Measurements from ENCODE around the gene TSEN34. TPM values are rescaled to one million over a fixed set of nuclear protein-coding genes. Genes with fewer than 3 reads are reported as not detected.

Gene TSEN34
- total RNA-seq, 1 experiment from 2014 or later: 32.0 TPM

DNA sequence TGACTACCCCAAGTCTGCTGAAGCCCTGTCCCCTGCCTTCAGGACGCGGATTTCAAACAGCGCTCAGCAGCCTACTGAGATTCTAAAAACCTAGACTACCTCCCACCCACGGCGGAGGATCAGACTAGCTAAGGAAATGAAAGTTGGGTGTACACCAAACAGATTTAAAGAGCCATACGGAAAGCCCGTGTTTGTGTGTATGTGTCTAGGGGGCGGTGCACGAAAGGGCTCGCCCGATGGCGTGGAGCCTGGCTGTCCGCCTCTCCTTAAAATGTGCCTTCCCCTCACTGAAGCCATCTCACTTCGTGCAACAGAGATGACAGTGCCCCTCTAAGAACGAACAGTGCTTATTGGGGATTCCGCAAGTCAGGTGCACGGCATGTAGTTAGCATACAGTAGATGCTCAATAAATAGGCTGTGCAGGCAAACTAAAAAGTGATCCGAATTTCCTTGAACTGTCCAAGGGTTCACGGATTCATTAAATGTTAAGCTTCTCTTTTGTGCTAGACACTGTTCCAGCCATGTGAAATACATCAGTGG is 32.2 kb upstream of the TSEN34 start (continued):
- TF ChIP-seq, protein P1, sequence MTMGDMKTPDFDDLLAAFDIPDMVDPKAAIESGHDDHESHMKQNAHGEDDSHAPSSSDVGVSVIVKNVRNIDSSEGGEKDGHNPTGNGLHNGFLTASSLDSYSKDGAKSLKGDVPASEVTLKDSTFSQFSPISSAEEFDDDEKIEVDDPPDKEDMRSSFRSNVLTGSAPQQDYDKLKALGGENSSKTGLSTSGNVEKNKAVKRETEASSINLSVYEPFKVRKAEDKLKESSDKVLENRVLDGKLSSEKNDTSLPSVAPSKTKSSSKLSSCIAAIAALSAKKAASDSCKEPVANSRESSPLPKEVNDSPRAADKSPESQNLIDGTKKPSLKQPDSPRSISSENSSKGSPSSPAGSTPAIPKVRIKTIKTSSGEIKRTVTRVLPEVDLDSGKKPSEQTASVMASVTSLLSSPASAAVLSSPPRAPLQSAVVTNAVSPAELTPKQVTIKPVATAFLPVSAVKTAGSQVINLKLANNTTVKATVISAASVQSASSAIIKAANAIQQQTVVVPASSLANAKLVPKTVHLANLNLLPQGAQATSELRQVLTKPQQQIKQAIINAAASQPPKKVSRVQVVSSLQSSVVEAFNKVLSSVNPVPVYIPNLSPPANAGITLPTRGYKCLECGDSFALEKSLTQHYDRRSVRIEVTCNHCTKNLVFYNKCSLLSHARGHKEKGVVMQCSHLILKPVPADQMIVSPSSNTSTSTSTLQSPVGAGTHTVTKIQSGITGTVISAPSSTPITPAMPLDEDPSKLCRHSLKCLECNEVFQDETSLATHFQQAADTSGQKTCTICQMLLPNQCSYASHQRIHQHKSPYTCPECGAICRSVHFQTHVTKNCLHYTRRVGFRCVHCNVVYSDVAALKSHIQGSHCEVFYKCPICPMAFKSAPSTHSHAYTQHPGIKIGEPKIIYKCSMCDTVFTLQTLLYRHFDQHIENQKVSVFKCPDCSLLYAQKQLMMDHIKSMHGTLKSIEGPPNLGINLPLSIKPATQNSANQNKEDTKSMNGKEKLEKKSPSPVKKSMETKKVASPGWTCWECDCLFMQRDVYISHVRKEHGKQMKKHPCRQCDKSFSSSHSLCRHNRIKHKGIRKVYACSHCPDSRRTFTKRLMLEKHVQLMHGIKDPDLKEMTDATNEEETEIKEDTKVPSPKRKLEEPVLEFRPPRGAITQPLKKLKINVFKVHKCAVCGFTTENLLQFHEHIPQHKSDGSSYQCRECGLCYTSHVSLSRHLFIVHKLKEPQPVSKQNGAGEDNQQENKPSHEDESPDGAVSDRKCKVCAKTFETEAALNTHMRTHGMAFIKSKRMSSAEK (CRISPR knock-in tag; IDR thresholded peaks at IDR 0.05; ENCODE audit: borderline replicate concordance): no peak
- TF ChIP-seq, protein P2, sequence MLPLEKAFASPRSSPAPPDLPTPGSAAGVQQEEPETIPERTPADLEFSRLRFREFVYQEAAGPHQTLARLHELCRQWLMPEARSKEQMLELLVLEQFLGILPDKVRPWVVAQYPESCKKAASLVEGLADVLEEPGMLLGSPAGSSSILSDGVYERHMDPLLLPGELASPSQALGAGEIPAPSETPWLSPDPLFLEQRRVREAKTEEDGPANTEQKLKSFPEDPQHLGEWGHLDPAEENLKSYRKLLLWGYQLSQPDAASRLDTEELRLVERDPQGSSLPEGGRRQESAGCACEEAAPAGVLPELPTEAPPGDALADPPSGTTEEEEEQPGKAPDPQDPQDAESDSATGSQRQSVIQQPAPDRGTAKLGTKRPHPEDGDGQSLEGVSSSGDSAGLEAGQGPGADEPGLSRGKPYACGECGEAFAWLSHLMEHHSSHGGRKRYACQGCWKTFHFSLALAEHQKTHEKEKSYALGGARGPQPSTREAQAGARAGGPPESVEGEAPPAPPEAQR (CRISPR knock-in tag; IDR thresholded peaks at IDR 0.05): no peak
- TF ChIP-seq ZNF671 (CRISPR knock-in tag; IDR thresholded peaks at IDR 0.05) (no peak), NFATC4 (CRISPR knock-in tag; IDR thresholded peaks at IDR 0.05) (no peak), FOXK1 (CRISPR knock-in tag; IDR thresholded peaks at IDR 0.05) (no peak), CREM (CRISPR knock-in tag; IDR thresholded peaks at IDR 0.05) (no peak)
- TF ChIP-seq, protein P3, sequence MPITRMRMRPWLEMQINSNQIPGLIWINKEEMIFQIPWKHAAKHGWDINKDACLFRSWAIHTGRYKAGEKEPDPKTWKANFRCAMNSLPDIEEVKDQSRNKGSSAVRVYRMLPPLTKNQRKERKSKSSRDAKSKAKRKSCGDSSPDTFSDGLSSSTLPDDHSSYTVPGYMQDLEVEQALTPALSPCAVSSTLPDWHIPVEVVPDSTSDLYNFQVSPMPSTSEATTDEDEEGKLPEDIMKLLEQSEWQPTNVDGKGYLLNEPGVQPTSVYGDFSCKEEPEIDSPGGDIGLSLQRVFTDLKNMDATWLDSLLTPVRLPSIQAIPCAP (CRISPR knock-in tag; IDR thresholded peaks at IDR 0.05): no peak
- TF ChIP-seq, protein P4, sequence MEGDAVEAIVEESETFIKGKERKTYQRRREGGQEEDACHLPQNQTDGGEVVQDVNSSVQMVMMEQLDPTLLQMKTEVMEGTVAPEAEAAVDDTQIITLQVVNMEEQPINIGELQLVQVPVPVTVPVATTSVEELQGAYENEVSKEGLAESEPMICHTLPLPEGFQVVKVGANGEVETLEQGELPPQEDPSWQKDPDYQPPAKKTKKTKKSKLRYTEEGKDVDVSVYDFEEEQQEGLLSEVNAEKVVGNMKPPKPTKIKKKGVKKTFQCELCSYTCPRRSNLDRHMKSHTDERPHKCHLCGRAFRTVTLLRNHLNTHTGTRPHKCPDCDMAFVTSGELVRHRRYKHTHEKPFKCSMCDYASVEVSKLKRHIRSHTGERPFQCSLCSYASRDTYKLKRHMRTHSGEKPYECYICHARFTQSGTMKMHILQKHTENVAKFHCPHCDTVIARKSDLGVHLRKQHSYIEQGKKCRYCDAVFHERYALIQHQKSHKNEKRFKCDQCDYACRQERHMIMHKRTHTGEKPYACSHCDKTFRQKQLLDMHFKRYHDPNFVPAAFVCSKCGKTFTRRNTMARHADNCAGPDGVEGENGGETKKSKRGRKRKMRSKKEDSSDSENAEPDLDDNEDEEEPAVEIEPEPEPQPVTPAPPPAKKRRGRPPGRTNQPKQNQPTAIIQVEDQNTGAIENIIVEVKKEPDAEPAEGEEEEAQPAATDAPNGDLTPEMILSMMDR (IDR thresholded peaks at IDR 0.05): no peak

DNA sequence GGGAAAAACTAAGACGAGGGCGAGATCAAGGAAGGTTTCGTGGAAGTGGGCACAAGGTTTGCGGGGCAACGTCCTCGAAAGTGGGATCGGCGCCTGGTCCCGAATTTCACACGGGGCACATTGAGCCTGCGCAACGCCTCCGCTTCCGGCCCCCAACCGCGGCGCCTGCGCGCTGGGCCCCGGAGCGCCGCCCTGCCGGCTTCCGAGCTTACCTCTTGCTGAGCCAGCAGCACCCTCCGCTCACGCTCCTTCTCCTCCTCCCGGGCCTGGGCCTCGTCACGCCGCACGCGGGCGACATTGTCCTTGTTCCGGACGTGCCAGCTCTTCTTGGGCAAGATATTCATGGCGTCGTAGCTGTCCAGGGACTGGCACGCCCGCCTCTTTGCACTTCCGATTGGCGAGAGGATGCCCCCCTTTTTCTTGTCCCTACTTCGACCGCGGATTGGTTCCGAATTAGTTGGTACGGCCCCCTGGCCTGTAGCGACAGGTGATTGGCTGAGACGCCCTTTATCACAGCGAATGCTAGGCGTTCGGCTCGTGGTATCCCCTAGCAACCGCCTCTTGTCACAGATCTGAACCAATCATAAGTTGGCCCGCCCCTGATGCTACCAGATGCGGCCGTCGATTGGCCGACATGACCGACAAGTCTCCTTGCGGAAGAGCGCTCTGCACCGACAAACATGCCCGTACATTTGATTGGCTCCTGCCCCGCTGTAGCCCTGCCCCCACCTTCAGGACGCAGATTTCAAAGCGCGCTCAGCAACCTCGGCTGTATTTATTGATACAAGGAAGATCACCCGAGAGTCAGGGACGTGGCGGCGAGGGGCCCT is 31.5 kb upstream of the TSEN34 start, which contains the start of gene LENG1:
Gene LENG1, minus strand, starts transcription at position 370 of the 830 bp plus-strand sequence. Its CDS starts 26 bp downstream, at position 344.
- Mint-ChIP-seq H3K27me3 (ENCODE audit: low read depth) (peaks cover 24% of the 10 kb centered on the region), H3K4me1 (peaks cover 35% of the 10 kb centered on the region), H3K9me3 (no peaks in the 10 kb centered on the region), H3K27ac (peak within 1 kb of the TSS; percentile 99), H3K4me3 (peak within 1 kb of the TSS; percentile 100), H3K36me3 (peaks cover 20% of the 10 kb centered on the region)
- CTCF ChIA-PET: interaction anchor here (0.8 to 1.9 kb wide), 7 partner anchors 14 to 247 kb away, joined by 3 to 6 read pairs (median 5); partner anchors contain the start of gene MBOAT7
- DNase-seq (ENCODE audit: low spot score) (peak; percentile 99), ATAC-seq (peak; percentile 80)
- POLR2A ChIA-PET: interaction anchor here (1.0 to 2.2 kb wide), 5 partner anchors 10 to 252 kb away, joined by 3 to 10 read pairs (median 3); partner anchors contain the start of genes CNOT3 and TSEN34
- TF ChIP-seq, protein P5, sequence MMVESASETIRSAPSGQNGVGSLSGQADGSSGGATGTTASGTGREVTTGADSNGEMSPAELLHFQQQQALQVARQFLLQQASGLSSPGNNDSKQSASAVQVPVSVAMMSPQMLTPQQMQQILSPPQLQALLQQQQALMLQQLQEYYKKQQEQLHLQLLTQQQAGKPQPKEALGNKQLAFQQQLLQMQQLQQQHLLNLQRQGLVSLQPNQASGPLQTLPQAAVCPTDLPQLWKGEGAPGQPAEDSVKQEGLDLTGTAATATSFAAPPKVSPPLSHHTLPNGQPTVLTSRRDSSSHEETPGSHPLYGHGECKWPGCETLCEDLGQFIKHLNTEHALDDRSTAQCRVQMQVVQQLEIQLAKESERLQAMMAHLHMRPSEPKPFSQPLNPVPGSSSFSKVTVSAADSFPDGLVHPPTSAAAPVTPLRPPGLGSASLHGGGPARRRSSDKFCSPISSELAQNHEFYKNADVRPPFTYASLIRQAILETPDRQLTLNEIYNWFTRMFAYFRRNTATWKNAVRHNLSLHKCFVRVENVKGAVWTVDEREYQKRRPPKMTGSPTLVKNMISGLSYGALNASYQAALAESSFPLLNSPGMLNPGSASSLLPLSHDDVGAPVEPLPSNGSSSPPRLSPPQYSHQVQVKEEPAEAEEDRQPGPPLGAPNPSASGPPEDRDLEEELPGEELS (CRISPR knock-in tag; IDR thresholded peaks at IDR 0.05): peak; percentile 50
- TF ChIP-seq, protein P6, sequence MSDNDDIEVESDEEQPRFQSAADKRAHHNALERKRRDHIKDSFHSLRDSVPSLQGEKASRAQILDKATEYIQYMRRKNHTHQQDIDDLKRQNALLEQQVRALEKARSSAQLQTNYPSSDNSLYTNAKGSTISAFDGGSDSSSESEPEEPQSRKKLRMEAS (CRISPR knock-in tag; IDR thresholded peaks at IDR 0.05): peak; percentile 84; the same call in 1 of the 2 replicates
- TF ChIP-seq GABPB1 (CRISPR knock-in tag; IDR thresholded peaks at IDR 0.05): peak; percentile 65; the same call in 1 of the 2 replicates
- TF ChIP-seq NFYB (CRISPR knock-in tag; conservative IDR thresholded peaks at IDR 0.05; ENCODE audit: low read depth): peak; percentile 98
- TF ChIP-seq, protein P7, sequence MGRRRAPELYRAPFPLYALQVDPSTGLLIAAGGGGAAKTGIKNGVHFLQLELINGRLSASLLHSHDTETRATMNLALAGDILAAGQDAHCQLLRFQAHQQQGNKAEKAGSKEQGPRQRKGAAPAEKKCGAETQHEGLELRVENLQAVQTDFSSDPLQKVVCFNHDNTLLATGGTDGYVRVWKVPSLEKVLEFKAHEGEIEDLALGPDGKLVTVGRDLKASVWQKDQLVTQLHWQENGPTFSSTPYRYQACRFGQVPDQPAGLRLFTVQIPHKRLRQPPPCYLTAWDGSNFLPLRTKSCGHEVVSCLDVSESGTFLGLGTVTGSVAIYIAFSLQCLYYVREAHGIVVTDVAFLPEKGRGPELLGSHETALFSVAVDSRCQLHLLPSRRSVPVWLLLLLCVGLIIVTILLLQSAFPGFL (CRISPR knock-in tag; IDR thresholded peaks at IDR 0.05; ENCODE audit: borderline replicate concordance): peak; percentile 31; the same call in 1 of the 2 replicates
- TF ChIP-seq, protein P8, sequence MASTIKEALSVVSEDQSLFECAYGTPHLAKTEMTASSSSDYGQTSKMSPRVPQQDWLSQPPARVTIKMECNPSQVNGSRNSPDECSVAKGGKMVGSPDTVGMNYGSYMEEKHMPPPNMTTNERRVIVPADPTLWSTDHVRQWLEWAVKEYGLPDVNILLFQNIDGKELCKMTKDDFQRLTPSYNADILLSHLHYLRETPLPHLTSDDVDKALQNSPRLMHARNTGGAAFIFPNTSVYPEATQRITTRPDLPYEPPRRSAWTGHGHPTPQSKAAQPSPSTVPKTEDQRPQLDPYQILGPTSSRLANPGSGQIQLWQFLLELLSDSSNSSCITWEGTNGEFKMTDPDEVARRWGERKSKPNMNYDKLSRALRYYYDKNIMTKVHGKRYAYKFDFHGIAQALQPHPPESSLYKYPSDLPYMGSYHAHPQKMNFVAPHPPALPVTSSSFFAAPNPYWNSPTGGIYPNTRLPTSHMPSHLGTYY (CRISPR knock-in tag; IDR thresholded peaks at IDR 0.05): 0 out of 2 replicates have a peak, but pooled peaks have one; percentile 20
- no peak for TF ChIP-seq GTF2I (CRISPR knock-in tag; conservative IDR thresholded peaks at IDR 0.05)
- TF ChIP-seq, protein P9, sequence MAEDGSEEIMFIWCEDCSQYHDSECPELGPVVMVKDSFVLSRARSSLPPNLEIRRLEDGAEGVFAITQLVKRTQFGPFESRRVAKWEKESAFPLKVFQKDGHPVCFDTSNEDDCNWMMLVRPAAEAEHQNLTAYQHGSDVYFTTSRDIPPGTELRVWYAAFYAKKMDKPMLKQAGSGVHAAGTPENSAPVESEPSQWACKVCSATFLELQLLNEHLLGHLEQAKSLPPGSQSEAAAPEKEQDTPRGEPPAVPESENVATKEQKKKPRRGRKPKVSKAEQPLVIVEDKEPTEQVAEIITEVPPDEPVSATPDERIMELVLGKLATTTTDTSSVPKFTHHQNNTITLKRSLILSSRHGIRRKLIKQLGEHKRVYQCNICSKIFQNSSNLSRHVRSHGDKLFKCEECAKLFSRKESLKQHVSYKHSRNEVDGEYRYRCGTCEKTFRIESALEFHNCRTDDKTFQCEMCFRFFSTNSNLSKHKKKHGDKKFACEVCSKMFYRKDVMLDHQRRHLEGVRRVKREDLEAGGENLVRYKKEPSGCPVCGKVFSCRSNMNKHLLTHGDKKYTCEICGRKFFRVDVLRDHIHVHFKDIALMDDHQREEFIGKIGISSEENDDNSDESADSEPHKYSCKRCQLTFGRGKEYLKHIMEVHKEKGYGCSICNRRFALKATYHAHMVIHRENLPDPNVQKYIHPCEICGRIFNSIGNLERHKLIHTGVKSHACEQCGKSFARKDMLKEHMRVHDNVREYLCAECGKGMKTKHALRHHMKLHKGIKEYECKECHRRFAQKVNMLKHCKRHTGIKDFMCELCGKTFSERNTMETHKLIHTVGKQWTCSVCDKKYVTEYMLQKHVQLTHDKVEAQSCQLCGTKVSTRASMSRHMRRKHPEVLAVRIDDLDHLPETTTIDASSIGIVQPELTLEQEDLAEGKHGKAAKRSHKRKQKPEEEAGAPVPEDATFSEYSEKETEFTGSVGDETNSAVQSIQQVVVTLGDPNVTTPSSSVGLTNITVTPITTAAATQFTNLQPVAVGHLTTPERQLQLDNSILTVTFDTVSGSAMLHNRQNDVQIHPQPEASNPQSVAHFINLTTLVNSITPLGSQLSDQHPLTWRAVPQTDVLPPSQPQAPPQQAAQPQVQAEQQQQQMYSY (CRISPR knock-in tag; IDR thresholded peaks at IDR 0.05): no peak
